OCI-LY7 (cell line): ENCODE data around the gene PRPF18. TPM values are rescaled to one million over a fixed set of nuclear protein-coding genes. Genes with fewer than 3 reads are reported as not detected.

Source experiments
- BruUV-seq: library from RNA; stranded (reverse); fragments of 400-500 nt; replicated peaks from 2 replicates; lab custom pipeline; 2021; lab: Mats Ljungman, UMichigan
- CTCF ChIA-PET: fragments of 300-600 bp; sonication (Branson Sonifier 250); formaldehyde crosslinking; loops from one replicate; lab custom pipeline; 2022; ENCODE audit warnings: antibody characterized with exemption; ENCODE audit not compliant: unreplicated experiment; lab: Charles Lee
- POLR2A ChIA-PET: fragments of 300-600 bp; sonication (Branson Sonifier 250); formaldehyde crosslinking; loops from one replicate; lab custom pipeline; 2022; ENCODE audit warnings: antibody characterized with exemption; lab: Charles Lee
- DNase-seq: peaks from one replicate; pipeline ENCODE4 v3.0.0-alpha.2; 2015; ENCODE audit warnings: low spot score
- H2AFZ ChIP-seq: fragments of 200-600 bp; sonication (generic), shearing (Covaris generic); 2 replicates; pipeline ENCODE4 v1.6.1; 2014; ENCODE audit warnings: mild to moderate bottlenecking, antibody characterized with exemption, low read length, moderate library complexity
- H3K27ac ChIP-seq: fragments of 200-600 bp; sonication (generic); 2 replicates; pipeline ENCODE4 v1.5.1; 2014; ENCODE audit warnings: mixed run types, low read depth, mild to moderate bottlenecking, moderate library complexity, low read length, inconsistent platforms; ENCODE audit not compliant: poor library complexity, severe bottlenecking
- H3K36me3 ChIP-seq: fragments of 200-600 bp; sonication (generic); 2 replicates; pipeline ENCODE4 v1.6.1; 2014; ENCODE audit warnings: mild to moderate bottlenecking, antibody characterized with exemption, low read length, moderate library complexity, mixed read lengths; ENCODE audit not compliant: insufficient read depth
- H3K4me1 ChIP-seq: fragments of 200-600 bp; sonication (generic); 2 replicates; pipeline ENCODE4 v1.5.1; 2014; ENCODE audit warnings: mild to moderate bottlenecking, low read length; ENCODE audit not compliant: insufficient read depth, poor library complexity, severe bottlenecking
- H3K4me2 ChIP-seq: fragments of 200-600 bp; sonication (generic); 2 replicates; pipeline ENCODE4 v1.6.1; 2014; ENCODE audit warnings: mild to moderate bottlenecking, low read length
- H3K4me3 ChIP-seq: fragments of 200-600 bp; sonication (generic); 2 replicates; pipeline ENCODE4 v1.5.1; 2014; ENCODE audit warnings: mild to moderate bottlenecking, low read depth, low read length; ENCODE audit not compliant: poor library complexity, severe bottlenecking
- H3K79me2 ChIP-seq: fragments of 200-600 bp; sonication (generic); 2 replicates; pipeline ENCODE4 v1.6.1; 2016; ENCODE audit warnings: low read depth, mild to moderate bottlenecking, low read length, moderate library complexity, mixed read lengths; ENCODE audit not compliant: insufficient read depth
- H3K9me2 ChIP-seq: fragments of 200-600 bp; sonication (generic); 2 replicates; pipeline ENCODE4 v1.6.1; 2016; ENCODE audit warnings: mild to moderate bottlenecking, low read length, mixed read lengths; ENCODE audit not compliant: insufficient read depth
- H3K9me3 ChIP-seq: fragments of 200-600 bp; sonication (generic); 2 replicates; pipeline ENCODE4 v1.6.1; 2014; ENCODE audit warnings: mild to moderate bottlenecking, mixed run types, low read length, mixed read lengths
- H4K20me1 ChIP-seq: fragments of 200-600 bp; sonication (generic); 2 replicates; pipeline ENCODE4 v1.6.1; 2014; ENCODE audit warnings: mild to moderate bottlenecking, antibody characterized with exemption, low read length, moderate library complexity, mixed read lengths; ENCODE audit not compliant: insufficient read depth
- CTCF ChIP-seq: fragments of 200-600 bp; sonication (generic); conservative IDR thresholded peaks from 2 replicates; pipeline ENCODE4 v1.5.1; 2014; ENCODE audit warnings: mild to moderate bottlenecking, antibody characterized with exemption, low read length, moderate library complexity, mixed read lengths
- EZH2phosphoT487 ChIP-seq: fragments of 200-600 bp; sonication (generic); IDR thresholded peaks from 2 replicates; pipeline ENCODE4 v1.6.1; 2018; ENCODE audit warnings: low read depth, borderline replicate concordance, mild to moderate bottlenecking, mixed run types, antibody characterized with exemption, low read length, moderate library complexity, mixed read lengths
- intact Hi-C: fragments of 100-400 bp; cut with micrococcal nuclease; formaldehyde crosslinking; loops from one replicate; pipeline ENCODE4 v1.10.0; 2022; ENCODE audit not compliant: unreplicated experiment
- total RNA-seq, 2 experiments: library from RNA; depleted of rRNA in 1 of 2; stranded (reverse); fragments of >200 nt in 1 of 2; shearing (Covaris generic) in 1 of 2; gene quantifications; 2 replicates each; pipeline ENCODE4 v1.2.3, GENCODE V29; 2014 to 2022

PRPF18 gene
- total RNA-seq, 2 experiments from 2014 or later: 21.1 to 23.3 TPM

GRCh38 chr10:13567030-13567429, 19.7 kb upstream of the PRPF18 start:
- DNase-seq: no peak
- Histone ChIP-seq H3K9me3 (no peaks in the 10 kb centered on the region), H3K4me2 (no peak overlapping the region), H3K9me2 (no peaks in the 10 kb centered on the region), H3K4me1 (no peaks in the 10 kb centered on the region), H3K79me2 (no peaks in the 10 kb centered on the region), H2AFZ (no peak overlapping the region), H3K27ac (no peak overlapping the region), H3K36me3 (no peaks in the 10 kb centered on the region), H4K20me1 (no peaks in the 10 kb centered on the region), H3K4me3 (no peak overlapping the region)
- intact Hi-C loops: no loop called here
- ChIA-PET POLR2A (no interaction called here), CTCF (no interaction called here)
- BruUV-seq: no TSS peak
- TF ChIP-seq EZH2phosphoT487 (no peak), CTCF (no peak)

DNA sequence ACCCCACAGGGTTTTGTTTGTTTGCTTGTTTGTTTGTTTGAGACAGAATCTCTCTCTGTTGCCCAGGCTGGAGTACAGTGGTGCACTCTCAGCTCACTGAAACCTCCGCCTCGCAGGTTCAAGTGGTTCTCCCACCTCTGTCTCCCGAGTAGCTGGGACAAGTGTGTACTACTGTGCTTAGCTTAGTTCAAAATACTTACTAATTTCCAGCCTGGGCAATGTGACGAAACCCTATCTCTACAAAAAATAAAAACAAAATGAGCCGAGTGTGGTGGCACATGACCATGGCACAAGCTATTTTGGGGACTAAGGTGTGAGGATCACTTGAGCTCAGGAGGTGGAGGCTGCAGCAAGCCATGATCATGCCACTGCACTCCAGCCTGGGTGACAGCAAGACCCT, 15.2 kb upstream of the PRPF18 start:
- Histone ChIP-seq H3K36me3 (no peaks in the 10 kb centered on the region), H3K9me3 (no peaks in the 10 kb centered on the region), H3K9me2 (no peaks in the 10 kb centered on the region), H3K4me3 (no peak overlapping the region), H3K79me2 (no peaks in the 10 kb centered on the region), H3K4me2 (no peak overlapping the region), H2AFZ (no peak overlapping the region), H3K27ac (no peak overlapping the region), H4K20me1 (no peaks in the 10 kb centered on the region), H3K4me1 (no peaks in the 10 kb centered on the region)
- ChIA-PET POLR2A (no interaction called here), CTCF (no interaction called here)
- intact Hi-C loops: no loop called here
- DNase-seq: no peak
- no TSS peak for BruUV-seq
- TF ChIP-seq CTCF (no peak), EZH2phosphoT487 (no peak)

- no peak overlapping the region for H3K4me2 ChIP-seq
- H3K9me3 ChIP-seq: no peaks in the 10 kb centered on the region
- H3K36me3 ChIP-seq: no peaks in the 10 kb centered on the region
- no peaks in the 10 kb centered on the region for H3K9me2 ChIP-seq
- no peak overlapping the region for H2AFZ ChIP-seq
- BruUV-seq: no TSS peak
- H3K27ac ChIP-seq: no peak overlapping the region
- no peak for TF ChIP-seq CTCF
- TF ChIP-seq EZH2phosphoT487: no peak
- intact Hi-C loops: no loop called here
- no peaks in the 10 kb centered on the region for H4K20me1 ChIP-seq
- no peak overlapping the region for H3K4me3 ChIP-seq
- ChIA-PET POLR2A (interaction anchor here (0.7 kb wide), 1 partner anchor 98 kb away, joined by 3 read pairs; no protein-coding TSS in a partner anchor), CTCF (no interaction called here)
- no peak for DNase-seq
- H3K79me2 ChIP-seq: no peaks in the 10 kb centered on the region
- H3K4me1 ChIP-seq: no peaks in the 10 kb centered on the region
These were observed 12.8 kb upstream of the PRPF18 start for GRCh38 chr10:13573960-13574359.
